Measurements from ENCODE around the gene HLA-A.
"Not testable (repeated sequence)": the region's sequence is repeated elsewhere in the genome, so short reads cannot be mapped to it uniquely, and the experiment has no call there.

The HLA-A gene

GRCh38 chr6:29926413-29927274 is 15.7 kb upstream of the HLA-A start:
- Histone ChIP-seq H3K27me3 (ENCODE audit: insufficient read depth, poor library complexity, severe bottlenecking) (no peaks in the 10 kb centered on the region), H3K4me3 (replicated peaks; ENCODE audit: insufficient read depth, low read length) (no peak overlapping the region), H3K27ac (replicated peaks) (no peak overlapping the region)
- TF ChIP-seq, protein P1, sequence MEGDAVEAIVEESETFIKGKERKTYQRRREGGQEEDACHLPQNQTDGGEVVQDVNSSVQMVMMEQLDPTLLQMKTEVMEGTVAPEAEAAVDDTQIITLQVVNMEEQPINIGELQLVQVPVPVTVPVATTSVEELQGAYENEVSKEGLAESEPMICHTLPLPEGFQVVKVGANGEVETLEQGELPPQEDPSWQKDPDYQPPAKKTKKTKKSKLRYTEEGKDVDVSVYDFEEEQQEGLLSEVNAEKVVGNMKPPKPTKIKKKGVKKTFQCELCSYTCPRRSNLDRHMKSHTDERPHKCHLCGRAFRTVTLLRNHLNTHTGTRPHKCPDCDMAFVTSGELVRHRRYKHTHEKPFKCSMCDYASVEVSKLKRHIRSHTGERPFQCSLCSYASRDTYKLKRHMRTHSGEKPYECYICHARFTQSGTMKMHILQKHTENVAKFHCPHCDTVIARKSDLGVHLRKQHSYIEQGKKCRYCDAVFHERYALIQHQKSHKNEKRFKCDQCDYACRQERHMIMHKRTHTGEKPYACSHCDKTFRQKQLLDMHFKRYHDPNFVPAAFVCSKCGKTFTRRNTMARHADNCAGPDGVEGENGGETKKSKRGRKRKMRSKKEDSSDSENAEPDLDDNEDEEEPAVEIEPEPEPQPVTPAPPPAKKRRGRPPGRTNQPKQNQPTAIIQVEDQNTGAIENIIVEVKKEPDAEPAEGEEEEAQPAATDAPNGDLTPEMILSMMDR (IDR thresholded peaks at IDR 0.05; ENCODE audit: insufficient read depth, low read length), result no peak
- TF ChIP-seq POLR2AphosphoS5 (IDR thresholded peaks at IDR 0.05; ENCODE audit: low read depth) (no peak), SPI1 (IDR thresholded peaks at IDR 0.05; ENCODE audit: borderline replicate concordance, low read depth) (no peak), GABPA (IDR thresholded peaks at IDR 0.05; ENCODE audit: low read depth) (no peak)
- TF ChIP-seq, protein P2, sequence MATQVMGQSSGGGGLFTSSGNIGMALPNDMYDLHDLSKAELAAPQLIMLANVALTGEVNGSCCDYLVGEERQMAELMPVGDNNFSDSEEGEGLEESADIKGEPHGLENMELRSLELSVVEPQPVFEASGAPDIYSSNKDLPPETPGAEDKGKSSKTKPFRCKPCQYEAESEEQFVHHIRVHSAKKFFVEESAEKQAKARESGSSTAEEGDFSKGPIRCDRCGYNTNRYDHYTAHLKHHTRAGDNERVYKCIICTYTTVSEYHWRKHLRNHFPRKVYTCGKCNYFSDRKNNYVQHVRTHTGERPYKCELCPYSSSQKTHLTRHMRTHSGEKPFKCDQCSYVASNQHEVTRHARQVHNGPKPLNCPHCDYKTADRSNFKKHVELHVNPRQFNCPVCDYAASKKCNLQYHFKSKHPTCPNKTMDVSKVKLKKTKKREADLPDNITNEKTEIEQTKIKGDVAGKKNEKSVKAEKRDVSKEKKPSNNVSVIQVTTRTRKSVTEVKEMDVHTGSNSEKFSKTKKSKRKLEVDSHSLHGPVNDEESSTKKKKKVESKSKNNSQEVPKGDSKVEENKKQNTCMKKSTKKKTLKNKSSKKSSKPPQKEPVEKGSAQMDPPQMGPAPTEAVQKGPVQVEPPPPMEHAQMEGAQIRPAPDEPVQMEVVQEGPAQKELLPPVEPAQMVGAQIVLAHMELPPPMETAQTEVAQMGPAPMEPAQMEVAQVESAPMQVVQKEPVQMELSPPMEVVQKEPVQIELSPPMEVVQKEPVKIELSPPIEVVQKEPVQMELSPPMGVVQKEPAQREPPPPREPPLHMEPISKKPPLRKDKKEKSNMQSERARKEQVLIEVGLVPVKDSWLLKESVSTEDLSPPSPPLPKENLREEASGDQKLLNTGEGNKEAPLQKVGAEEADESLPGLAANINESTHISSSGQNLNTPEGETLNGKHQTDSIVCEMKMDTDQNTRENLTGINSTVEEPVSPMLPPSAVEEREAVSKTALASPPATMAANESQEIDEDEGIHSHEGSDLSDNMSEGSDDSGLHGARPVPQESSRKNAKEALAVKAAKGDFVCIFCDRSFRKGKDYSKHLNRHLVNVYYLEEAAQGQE (IDR thresholded peaks at IDR 0.05; ENCODE audit: insufficient replicate concordance, low read depth), result no peak
- DNase-seq (ENCODE audit: low read depth in 1 of 2, low spot score in 1 of 2), result no peak

GRCh38 chr6:29927275-29927569 is 15.1 kb upstream of the HLA-A start:
- H3K4me3 ChIP-seq (replicated peaks; ENCODE audit: insufficient read depth, low read length), result no peak overlapping the region

DNA sequence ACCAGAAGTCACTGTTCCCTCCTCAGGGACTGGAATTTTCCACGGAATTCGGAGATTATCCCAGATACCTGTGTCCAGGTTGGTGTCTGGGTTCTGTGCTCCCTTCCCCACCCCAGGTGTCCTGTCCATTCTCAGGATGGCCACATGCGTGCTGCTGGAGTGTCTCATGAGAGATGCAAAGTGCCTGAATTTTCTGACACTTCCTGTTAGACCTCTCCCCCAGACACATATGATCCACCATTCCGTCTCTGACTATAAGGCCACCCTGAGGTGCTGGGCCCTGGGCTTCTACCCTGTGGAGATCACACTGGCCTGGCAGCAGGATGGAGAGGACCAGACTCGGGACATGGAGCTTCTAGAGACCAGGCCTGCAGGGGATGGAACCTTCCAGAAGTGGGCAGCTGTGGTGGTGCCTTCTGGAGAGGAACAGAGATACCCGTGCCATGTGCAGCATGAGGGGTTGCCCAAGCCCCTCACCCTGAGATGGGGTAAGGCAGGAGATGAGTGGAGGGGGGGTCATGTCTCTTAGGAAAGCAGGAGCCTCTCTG is 14.4 kb upstream of the HLA-A start:
- TF ChIP-seq, protein P1 (IDR thresholded peaks at IDR 0.05; ENCODE audit: insufficient read depth, low read length), result no peak
- TF ChIP-seq POLR2AphosphoS5 (IDR thresholded peaks at IDR 0.05; ENCODE audit: low read depth) (no peak), SPI1 (IDR thresholded peaks at IDR 0.05; ENCODE audit: borderline replicate concordance, low read depth) (no peak), GABPA (IDR thresholded peaks at IDR 0.05; ENCODE audit: low read depth) (no peak)
- TF ChIP-seq, protein P2 (IDR thresholded peaks at IDR 0.05; ENCODE audit: insufficient replicate concordance, low read depth), result no peak
- Histone ChIP-seq H3K27me3 (ENCODE audit: insufficient read depth, poor library complexity, severe bottlenecking) (no peaks in the 10 kb centered on the region), H3K4me3 (replicated peaks; ENCODE audit: insufficient read depth, low read length) (no peak overlapping the region), H3K27ac (replicated peaks) (no peak overlapping the region)
- DNase-seq (ENCODE audit: low read depth in 1 of 2, low spot score in 1 of 2), result no peak

More at GRCh38 chr6:29927275-29927569, 15.1 kb upstream of the HLA-A start:
- DNase-seq (ENCODE audit: low read depth in 1 of 2, low spot score in 1 of 2), result no peak
- TF ChIP-seq GABPA (IDR thresholded peaks at IDR 0.05; ENCODE audit: low read depth) (no peak), SPI1 (IDR thresholded peaks at IDR 0.05; ENCODE audit: borderline replicate concordance, low read depth) (no peak), POLR2AphosphoS5 (IDR thresholded peaks at IDR 0.05; ENCODE audit: low read depth) (no peak)
- TF ChIP-seq, protein P2 (IDR thresholded peaks at IDR 0.05; ENCODE audit: insufficient replicate concordance, low read depth), result no peak
- TF ChIP-seq, protein P1 (IDR thresholded peaks at IDR 0.05; ENCODE audit: insufficient read depth, low read length), result no peak
- Histone ChIP-seq H3K27me3 (ENCODE audit: insufficient read depth, poor library complexity, severe bottlenecking) (no peaks in the 10 kb centered on the region), H3K27ac (replicated peaks) (no peak overlapping the region)

GRCh38 chr6:29930047-29930446 is 12.3 kb upstream of the HLA-A start:
- not testable (repeated sequence) for H3K27me3 ChIP-seq (ENCODE audit: insufficient read depth, poor library complexity, severe bottlenecking); H3K4me3 ChIP-seq (replicated peaks; ENCODE audit: insufficient read depth, low read length); H3K27ac ChIP-seq (replicated peaks); DNase-seq (ENCODE audit: low read depth in 1 of 2, low spot score in 1 of 2)
